ENCODE results near the gene ST14. TPM values are rescaled to one million over a fixed set of nuclear protein-coding genes. Genes with fewer than 3 reads are reported as not detected.

ST14 gene
- total and polyA plus RNA-seq, 4 donors = 24.3 to 81.1 (median 54.1) TPM

- H3K4me3 ChIP-seq = no peak overlapping the region
- ATAC-seq (ENCODE audit: insufficient read depth, low FRiP score) (no peak), DNase-seq (no peak)
- H3K4me1 ChIP-seq (ENCODE audit: control insufficient read depth in 5 of 5, insufficient read depth in 5 of 5, low read length in 5 of 5) = peaks cover 0 to 14% (median 5%) of the 10 kb centered on the region in 5 donors
- no peaks in the 10 kb centered on the region for H3K27me3 ChIP-seq (ENCODE audit: control insufficient read depth in 3 of 3, insufficient read depth in 3 of 3, low read length in 2 of 3)
- H3K9me3 ChIP-seq (ENCODE audit: control insufficient read depth in 4 of 4, insufficient read depth in 3 of 4, low read length in 3 of 4) = peaks cover 0 to 3% (median 0%) of the 10 kb centered on the region in 4 donors
- WGBS, 2 donors = 92 to 96% methylated on average over 4 of the region's 4 CpGs
- no peak overlapping the region for H3K9ac ChIP-seq (ENCODE audit: insufficient read depth in 1 of 2, low read length in 2 of 2)
- H3K27ac ChIP-seq (ENCODE audit: low read depth in 1 of 2, low read length in 1 of 2) = no peak overlapping the region
- no peaks in the 10 kb centered on the region for H3K36me3 ChIP-seq (ENCODE audit: control insufficient read depth in 4 of 4, insufficient read depth in 4 of 4, low read length in 4 of 4)
- TF ChIP-seq, protein P1, sequence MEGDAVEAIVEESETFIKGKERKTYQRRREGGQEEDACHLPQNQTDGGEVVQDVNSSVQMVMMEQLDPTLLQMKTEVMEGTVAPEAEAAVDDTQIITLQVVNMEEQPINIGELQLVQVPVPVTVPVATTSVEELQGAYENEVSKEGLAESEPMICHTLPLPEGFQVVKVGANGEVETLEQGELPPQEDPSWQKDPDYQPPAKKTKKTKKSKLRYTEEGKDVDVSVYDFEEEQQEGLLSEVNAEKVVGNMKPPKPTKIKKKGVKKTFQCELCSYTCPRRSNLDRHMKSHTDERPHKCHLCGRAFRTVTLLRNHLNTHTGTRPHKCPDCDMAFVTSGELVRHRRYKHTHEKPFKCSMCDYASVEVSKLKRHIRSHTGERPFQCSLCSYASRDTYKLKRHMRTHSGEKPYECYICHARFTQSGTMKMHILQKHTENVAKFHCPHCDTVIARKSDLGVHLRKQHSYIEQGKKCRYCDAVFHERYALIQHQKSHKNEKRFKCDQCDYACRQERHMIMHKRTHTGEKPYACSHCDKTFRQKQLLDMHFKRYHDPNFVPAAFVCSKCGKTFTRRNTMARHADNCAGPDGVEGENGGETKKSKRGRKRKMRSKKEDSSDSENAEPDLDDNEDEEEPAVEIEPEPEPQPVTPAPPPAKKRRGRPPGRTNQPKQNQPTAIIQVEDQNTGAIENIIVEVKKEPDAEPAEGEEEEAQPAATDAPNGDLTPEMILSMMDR (IDR thresholded peaks at IDR 0.05; ENCODE audit: control extremely low read depth, extremely low read depth) = no peak
Observed at GRCh38 chr11:130174642-130175041, 15.1 kb downstream of the ST14 start.

- H3K27me3 ChIP-seq (ENCODE audit: control insufficient read depth in 3 of 3, insufficient read depth in 3 of 3, low read length in 2 of 3) = no peaks in the 10 kb centered on the region
- TF ChIP-seq, protein P1 (IDR thresholded peaks at IDR 0.05; ENCODE audit: control extremely low read depth, extremely low read depth) = no peak
- no peak for DNase-seq
- peaks cover 4 to 18% (median 9%) of the 10 kb centered on the region in 5 donors for H3K4me1 ChIP-seq (ENCODE audit: control insufficient read depth in 5 of 5, insufficient read depth in 5 of 5, low read length in 5 of 5)
- H3K27ac ChIP-seq (ENCODE audit: low read depth in 1 of 2, low read length in 1 of 2) = no peak overlapping the region
- no peak for ATAC-seq (ENCODE audit: insufficient read depth, low FRiP score)
- H3K36me3 ChIP-seq (ENCODE audit: control insufficient read depth in 4 of 4, insufficient read depth in 4 of 4, low read length in 4 of 4) = no peaks in the 10 kb centered on the region
- no peak overlapping the region for H3K9ac ChIP-seq (ENCODE audit: insufficient read depth in 1 of 2, low read length in 2 of 2)
- H3K9me3 ChIP-seq (ENCODE audit: control insufficient read depth in 4 of 4, insufficient read depth in 3 of 4, low read length in 3 of 4) = peaks cover 0 to 3% (median 0%) of the 10 kb centered on the region in 4 donors
- H3K4me3 ChIP-seq = no peak overlapping the region
- 83 to 87% methylated on average over 5 of the region's 5 CpGs for WGBS, 2 donors
Observed at GRCh38 chr11:130175898-130176297, 16.3 kb downstream of the ST14 start.

DNA sequence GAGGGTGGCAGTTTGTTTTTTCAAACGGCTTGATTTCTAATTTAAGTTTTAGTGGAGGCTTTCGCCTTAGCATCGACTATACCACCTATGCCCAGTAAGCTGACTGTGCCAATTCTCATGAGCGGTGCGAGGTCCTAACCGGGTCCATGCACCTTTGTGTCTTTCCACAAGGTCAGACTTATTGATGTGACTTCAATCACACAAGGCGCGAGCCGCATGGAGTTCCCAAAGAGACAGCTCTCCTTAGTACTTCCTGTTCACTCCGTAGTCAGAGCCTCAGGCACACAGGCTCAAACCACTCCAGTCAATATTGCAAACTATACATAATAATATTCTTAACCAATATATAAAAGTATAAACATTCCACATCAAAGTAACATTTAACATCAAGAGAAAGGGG lies 18.2 kb downstream of the ST14 start:
- Histone ChIP-seq H3K4me1 (ENCODE audit: control insufficient read depth in 5 of 5, insufficient read depth in 5 of 5, low read length in 5 of 5) (peaks cover 4 to 24% (median 11%) of the 10 kb centered on the region in 5 donors), H3K36me3 (ENCODE audit: control insufficient read depth in 4 of 4, insufficient read depth in 4 of 4, low read length in 4 of 4) (no peaks in the 10 kb centered on the region), H3K27ac (ENCODE audit: low read depth in 1 of 2, low read length in 1 of 2) (no peak overlapping the region), H3K4me3 (no peak overlapping the region), H3K27me3 (ENCODE audit: control insufficient read depth in 3 of 3, insufficient read depth in 3 of 3, low read length in 2 of 3) (no peaks in the 10 kb centered on the region), H3K9me3 (ENCODE audit: control insufficient read depth in 4 of 4, insufficient read depth in 3 of 4, low read length in 3 of 4) (peaks cover 0 to 3% (median 0%) of the 10 kb centered on the region in 4 donors), H3K9ac (ENCODE audit: insufficient read depth in 1 of 2, low read length in 2 of 2) (no peak overlapping the region)
- DNase-seq = no peak
- WGBS, 2 donors = 89 to 90% methylated on average over 10 of the region's 10 CpGs
- TF ChIP-seq, protein P1 (IDR thresholded peaks at IDR 0.05; ENCODE audit: control extremely low read depth, extremely low read depth) = no peak
- ATAC-seq (ENCODE audit: insufficient read depth, low FRiP score) = no peak

Measured in lung (tissue), 12 donors.